HG03045 (cell line): ENCODE results near the gene ZNF319.

ENCODE experiments used
- ATAC-seq: cut with Tn5 transposase; IDR thresholded peaks from one replicate; pipeline ENCODE4 v1.9.1; 2021; ENCODE audit warnings: mild to moderate bottlenecking, moderate library complexity; ENCODE audit not compliant: unreplicated experiment

Gene ZNF319

GRCh38 chr16:58037365-58038057 lies 37.0 kb upstream of the ZNF319 start:
- ATAC-seq: no peak

DNA sequence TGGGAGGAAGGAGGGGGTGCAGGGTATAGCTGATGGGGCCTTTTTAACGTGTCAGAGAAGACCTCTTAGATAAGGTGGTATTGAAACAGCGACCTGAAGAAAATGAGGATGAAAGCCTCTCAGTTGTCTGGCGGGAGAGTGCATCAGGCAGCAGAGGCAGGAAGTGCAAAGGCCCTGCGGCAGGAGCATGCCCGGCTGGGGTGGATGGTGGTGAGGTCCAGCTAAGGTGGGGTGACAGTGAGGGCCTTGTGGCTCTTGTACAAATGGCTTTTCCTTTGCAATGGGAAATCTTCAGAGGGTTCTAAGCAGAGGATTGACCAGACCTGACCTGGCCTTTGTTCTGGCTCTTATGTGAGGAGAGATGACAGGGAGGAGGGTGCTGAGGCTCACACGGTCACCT lies 36.5 kb upstream of the ZNF319 start:
- ATAC-seq: no peak

DNA sequence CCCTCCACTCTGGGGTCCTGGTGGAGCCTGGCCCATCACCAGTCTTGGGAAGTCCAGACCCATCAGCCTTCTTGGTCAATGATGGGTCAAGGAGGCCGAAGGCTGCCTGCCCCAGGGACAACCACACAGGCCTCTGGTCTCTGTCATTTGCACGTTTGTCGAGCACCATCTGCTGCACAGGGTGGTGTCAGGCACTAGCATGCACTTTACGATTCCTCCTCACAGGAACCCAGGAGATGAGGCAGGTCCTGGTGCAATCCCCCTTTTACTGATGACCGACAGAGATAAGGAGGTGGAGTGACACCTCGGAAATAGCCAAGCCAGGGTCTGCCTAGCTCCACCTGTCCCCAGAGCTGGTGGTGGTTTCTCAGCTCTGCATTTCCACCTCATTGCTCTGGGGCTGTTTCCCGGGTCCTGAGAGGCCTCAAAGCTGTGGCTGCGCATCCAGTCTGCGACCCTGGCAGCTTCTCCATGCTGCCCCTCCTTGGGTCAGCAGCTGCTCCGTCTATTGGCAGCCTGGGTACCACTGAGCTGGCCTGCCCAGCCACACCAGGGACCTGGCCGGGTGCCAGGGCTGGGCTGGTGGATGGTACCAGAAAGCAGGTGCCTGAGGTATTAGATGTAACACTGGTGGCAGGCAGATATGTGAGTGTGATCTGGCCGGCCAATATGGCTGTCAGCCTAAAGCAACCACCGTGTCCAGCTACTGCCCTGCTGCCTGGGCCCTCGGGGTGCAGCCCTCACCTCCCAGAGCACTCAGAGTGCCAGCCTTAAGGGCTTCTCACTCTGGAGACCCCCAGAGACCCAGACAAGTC lies 35.1 kb upstream of the ZNF319 start:
- no peak for ATAC-seq

GRCh38 chr16:58034774-58035173 lies 34.3 kb upstream of the ZNF319 start:
- no peak for ATAC-seq

GRCh38 chr16:58034128-58034685 lies 33.7 kb upstream of the ZNF319 start:
- no peak for ATAC-seq

DNA sequence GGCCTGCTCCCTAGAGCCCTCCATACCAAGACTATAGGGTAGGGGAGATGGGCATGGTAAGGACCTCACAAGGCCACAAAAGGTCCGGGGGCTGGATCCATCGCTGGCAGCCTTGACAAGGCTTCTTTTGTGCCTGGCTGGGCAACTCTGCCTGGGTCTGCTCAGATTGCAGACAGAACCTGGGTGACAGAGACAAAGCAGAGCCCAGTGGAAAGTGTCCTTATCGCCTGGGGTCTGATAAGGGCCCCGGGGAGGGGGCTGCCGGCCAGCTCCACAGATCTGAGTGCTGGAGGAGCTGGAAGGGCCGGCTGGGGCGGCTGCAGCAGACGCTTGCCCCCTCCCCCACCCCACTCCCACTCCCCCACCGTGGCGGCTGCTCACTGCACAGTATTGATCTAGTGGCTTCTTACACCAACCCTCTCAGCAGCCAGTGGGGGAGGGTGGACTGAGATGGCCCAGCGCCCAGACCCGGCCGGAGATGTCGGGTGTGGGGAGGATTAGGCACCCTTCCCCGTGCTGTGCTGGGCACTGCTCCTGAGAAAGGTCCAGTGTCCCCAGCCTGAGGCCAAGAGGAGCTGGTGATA lies 32.3 kb upstream of the ZNF319 start:
- no peak for ATAC-seq

- no peak for ATAC-seq
These were observed 30.7 kb upstream of the ZNF319 start for GRCh38 chr16:58031016-58031800.

- no peak for ATAC-seq
These were observed 29.8 kb upstream of the ZNF319 start for GRCh38 chr16:58030136-58030840.

GRCh38 chr16:58029410-58029809 lies 28.9 kb upstream of the ZNF319 start:
- ATAC-seq: no peak

DNA sequence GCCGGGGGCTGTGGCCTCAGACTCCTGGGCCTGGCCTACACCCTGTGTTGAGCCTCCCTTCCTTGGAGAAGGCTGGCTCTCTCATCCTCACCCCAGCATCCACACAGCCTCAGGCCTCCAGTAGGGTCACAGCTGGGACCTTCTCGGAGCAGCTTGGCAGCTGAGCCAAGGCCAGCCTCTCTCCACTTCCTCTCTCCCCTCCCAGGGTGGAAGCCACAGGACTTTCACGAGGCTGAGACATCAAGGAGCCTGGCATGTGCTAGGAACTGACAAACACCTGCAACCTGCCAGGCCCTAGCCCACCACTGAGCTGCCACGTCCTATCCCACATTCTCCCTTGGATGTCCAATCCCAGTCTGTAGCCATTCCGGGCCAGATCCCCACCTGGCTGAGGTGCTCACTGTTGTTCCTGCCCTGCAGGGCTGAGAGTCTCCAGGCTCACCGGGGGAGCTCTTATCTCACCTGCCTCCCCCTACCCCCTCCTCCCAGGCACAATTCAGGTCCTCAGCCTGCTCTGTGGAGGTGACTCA lies 28.1 kb upstream of the ZNF319 start:
- no peak for ATAC-seq

- ATAC-seq: no peak
These were observed 27.5 kb upstream of the ZNF319 start for GRCh38 chr16:58027916-58028455.

DNA sequence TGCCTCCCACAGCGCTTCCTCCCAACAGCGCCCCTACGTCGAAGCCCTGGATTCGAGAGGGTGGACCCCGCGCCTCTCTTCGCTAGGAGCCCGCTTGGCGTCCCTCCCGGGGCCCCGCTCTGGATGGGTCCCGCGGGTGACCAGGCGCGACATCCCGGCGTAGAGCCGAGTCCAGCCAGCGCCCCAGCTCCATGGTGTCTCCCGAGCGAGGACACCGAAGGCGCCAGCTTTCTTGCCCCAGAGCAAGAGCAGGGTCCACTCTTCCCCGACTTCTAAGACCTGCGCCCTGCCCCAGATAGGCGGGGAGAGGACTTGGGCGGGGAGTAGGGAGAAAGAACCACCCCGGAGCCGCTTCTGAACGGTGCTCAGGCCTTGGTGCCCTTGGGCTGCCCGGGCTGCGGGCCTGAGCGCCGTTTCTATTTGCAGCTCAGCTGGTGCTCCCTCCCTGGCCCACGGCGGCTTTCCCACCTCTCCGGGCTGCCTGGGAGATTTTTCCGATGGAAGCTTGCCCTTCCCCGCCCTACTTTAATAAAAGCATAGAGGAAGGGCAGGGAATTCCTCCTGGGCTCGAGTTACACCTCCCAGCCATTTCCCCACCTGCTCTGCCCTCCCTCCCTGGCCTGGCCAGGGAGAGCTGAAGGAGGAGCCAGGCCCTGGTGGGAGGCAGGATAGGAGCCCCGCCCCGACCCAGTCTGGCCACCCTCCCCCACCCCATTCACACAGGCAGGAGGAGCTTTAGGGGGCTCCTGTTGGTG lies 26.9 kb upstream of the ZNF319 start:
- no peak for ATAC-seq

GRCh38 chr16:58026705-58027160 lies 26.3 kb upstream of the ZNF319 start:
- ATAC-seq: no peak

- ATAC-seq: no peak
These were observed 25.8 kb upstream of the ZNF319 start for GRCh38 chr16:58026139-58026704.

DNA sequence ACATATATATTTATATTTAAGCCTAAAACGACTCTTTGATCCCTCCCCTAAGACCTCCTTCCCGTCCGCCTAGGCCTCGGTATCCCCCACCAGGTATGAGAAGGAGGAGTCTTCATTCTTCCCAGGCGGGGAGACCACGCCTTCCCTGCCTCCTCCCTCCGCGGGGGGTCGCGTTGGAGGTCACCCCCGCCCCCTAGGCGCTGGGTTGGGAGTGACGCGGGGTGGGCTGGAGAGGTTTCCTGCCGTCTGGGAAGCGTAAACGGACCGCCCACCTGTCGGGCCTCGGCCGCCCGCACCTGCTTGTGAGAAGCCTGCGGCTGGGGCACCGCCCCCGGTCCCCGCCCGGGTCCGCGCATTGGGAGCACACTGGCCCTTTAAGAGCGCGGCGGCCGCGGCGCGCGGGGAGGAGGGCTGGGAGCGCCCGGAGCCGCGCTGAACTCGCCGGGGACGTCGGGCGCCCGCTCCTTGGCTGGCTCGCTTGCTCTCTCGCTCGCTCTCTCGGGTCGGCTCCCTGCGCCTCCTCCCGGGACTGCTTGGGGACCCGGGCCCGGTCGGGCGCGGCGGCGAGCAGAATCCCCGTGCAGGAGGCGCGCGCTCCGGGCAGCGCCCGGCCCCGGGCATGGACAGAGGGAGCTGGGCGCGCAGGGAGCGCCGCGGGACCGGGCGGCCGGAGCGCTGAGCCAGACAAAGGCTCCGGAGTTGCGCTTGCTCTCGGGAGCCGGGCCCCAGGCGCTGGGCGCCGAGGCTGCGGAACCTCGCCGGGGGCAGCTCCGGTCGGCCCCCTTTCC lies 25.1 kb upstream of the ZNF319 start, which contains the start of gene MMP15:
TSS of gene MMP15 (plus strand) at position 404 of the 788 bp plus-strand sequence. CDS start 597 bp downstream, outside the sequence.
- peak; percentile 54 for ATAC-seq

- ATAC-seq: no peak
These were observed 24.2 kb upstream of the ZNF319 start for GRCh38 chr16:58024486-58025350.
